Liver (tissue), 3 donors: ENCODE measurements around the gene CYBA.

Source experiments
- EGR1 ChIP-seq, 2 donors: IDR thresholded peaks; 2 replicates each; pipeline ENCODE4 v1.6.1; 2016 to 2018; ENCODE audit warnings: antibody characterized with exemption in 2 of 2, low read depth in 2 of 2
- FOXA1 ChIP-seq: IDR thresholded peaks from 2 replicates; pipeline ENCODE4 v1.6.1; 2016; ENCODE audit warnings: antibody characterized with exemption
- FOXA2 ChIP-seq: IDR thresholded peaks from 2 replicates; pipeline ENCODE4 v1.6.1; 2016; ENCODE audit warnings: antibody characterized with exemption
- GABPA ChIP-seq, 2 donors: IDR thresholded peaks in 1 of 2; conservative IDR thresholded peaks in 1 of 2; 2 replicates each; pipeline ENCODE4 v1.6.1; 2016; ENCODE audit warnings: antibody characterized with exemption in 2 of 2, mild to moderate bottlenecking in 1 of 2, moderate library complexity in 1 of 2
- JUND ChIP-seq, 2 donors: IDR thresholded peaks; 2 replicates each; pipeline ENCODE4 v1.6.1; 2016; ENCODE audit warnings: antibody characterized with exemption in 2 of 2
- MAX ChIP-seq: IDR thresholded peaks from 2 replicates; pipeline ENCODE4 v1.6.1; 2016; ENCODE audit warnings: antibody characterized with exemption
- REST ChIP-seq: IDR thresholded peaks from 2 replicates; pipeline ENCODE4 v1.6.1; 2016; ENCODE audit warnings: antibody characterized with exemption, mild to moderate bottlenecking
- RXRA ChIP-seq, 2 donors: IDR thresholded peaks; 2 replicates each; pipeline ENCODE4 v1.6.1; 2017 to 2018; ENCODE audit warnings: antibody characterized with exemption in 2 of 2, mild to moderate bottlenecking in 1 of 2
- SP1 ChIP-seq: IDR thresholded peaks from 2 replicates; pipeline ENCODE4 v1.6.1; 2018; ENCODE audit warnings: antibody characterized with exemption, mild to moderate bottlenecking
- TAF1 ChIP-seq: conservative IDR thresholded peaks from 2 replicates; pipeline ENCODE4 v1.6.1; 2016; ENCODE audit warnings: antibody characterized with exemption, mild to moderate bottlenecking
- YY1 ChIP-seq: IDR thresholded peaks from 2 replicates; pipeline ENCODE4 v1.6.1; 2016; ENCODE audit warnings: antibody characterized with exemption, mild to moderate bottlenecking
- TF ChIP-seq, protein P1 (sequence below): fragments of 150-350 bp; IDR thresholded peaks from 2 replicates; pipeline ENCODE4 v1.5.1; 2017; ENCODE audit warnings: improper control_type of control experiment, low read depth, low read length; ENCODE audit not compliant: missing input control
- TF ChIP-seq, protein P2 (sequence below): IDR thresholded peaks from 2 replicates; pipeline ENCODE4 v1.6.1; 2016; ENCODE audit warnings: antibody characterized with exemption
- TF ChIP-seq, protein P3 (sequence below): IDR thresholded peaks from 2 replicates; pipeline ENCODE4 v1.6.1; 2016; ENCODE audit warnings: antibody characterized with exemption
- donor health status: healthy.
- donor health status: healthy.

GRCh38 chr16:88667461-88667860 lies 16.6 kb upstream of the CYBA start:
- TF ChIP-seq YY1 (no peak), MAX (no peak), REST (no peak), EGR1 (IDR thresholded peaks at IDR 0.05; ENCODE audit: low read depth in 2 of 2) (no peak), TAF1 (no peak), GABPA (IDR thresholded peaks at IDR 0.05 in 1 of 2, conservative IDR thresholded peaks at IDR 0.05 in 1 of 2) (no peak), FOXA1 (no peak), JUND (IDR thresholded peaks at IDR 0.05) (no peak), FOXA2 (no peak), RXRA (IDR thresholded peaks at IDR 0.05) (no peak), SP1 (no peak)
- TF ChIP-seq, protein P1, sequence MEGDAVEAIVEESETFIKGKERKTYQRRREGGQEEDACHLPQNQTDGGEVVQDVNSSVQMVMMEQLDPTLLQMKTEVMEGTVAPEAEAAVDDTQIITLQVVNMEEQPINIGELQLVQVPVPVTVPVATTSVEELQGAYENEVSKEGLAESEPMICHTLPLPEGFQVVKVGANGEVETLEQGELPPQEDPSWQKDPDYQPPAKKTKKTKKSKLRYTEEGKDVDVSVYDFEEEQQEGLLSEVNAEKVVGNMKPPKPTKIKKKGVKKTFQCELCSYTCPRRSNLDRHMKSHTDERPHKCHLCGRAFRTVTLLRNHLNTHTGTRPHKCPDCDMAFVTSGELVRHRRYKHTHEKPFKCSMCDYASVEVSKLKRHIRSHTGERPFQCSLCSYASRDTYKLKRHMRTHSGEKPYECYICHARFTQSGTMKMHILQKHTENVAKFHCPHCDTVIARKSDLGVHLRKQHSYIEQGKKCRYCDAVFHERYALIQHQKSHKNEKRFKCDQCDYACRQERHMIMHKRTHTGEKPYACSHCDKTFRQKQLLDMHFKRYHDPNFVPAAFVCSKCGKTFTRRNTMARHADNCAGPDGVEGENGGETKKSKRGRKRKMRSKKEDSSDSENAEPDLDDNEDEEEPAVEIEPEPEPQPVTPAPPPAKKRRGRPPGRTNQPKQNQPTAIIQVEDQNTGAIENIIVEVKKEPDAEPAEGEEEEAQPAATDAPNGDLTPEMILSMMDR, result no peak
- TF ChIP-seq, protein P2, sequence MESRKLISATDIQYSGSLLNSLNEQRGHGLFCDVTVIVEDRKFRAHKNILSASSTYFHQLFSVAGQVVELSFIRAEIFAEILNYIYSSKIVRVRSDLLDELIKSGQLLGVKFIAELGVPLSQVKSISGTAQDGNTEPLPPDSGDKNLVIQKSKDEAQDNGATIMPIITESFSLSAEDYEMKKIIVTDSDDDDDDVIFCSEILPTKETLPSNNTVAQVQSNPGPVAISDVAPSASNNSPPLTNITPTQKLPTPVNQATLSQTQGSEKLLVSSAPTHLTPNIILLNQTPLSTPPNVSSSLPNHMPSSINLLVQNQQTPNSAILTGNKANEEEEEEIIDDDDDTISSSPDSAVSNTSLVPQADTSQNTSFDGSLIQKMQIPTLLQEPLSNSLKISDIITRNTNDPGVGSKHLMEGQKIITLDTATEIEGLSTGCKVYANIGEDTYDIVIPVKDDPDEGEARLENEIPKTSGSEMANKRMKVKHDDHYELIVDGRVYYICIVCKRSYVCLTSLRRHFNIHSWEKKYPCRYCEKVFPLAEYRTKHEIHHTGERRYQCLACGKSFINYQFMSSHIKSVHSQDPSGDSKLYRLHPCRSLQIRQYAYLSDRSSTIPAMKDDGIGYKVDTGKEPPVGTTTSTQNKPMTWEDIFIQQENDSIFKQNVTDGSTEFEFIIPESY, result no peak
- TF ChIP-seq, protein P3, sequence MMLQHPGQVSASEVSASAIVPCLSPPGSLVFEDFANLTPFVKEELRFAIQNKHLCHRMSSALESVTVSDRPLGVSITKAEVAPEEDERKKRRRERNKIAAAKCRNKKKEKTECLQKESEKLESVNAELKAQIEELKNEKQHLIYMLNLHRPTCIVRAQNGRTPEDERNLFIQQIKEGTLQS, result no peak
